ENCODE data around the gene ZNG1F. TPM values are rescaled to one million over a fixed set of nuclear protein-coding genes. Genes with fewer than 3 reads are reported as not detected.
"Not testable (repeated sequence)": the region's sequence is repeated elsewhere in the genome, so short reads cannot be mapped to it uniquely, and the experiment has no call there.

Gene ZNG1F
- total RNA-seq, 4 donors from 2014 or later = 8.1 to 20.8 (median 12.4) TPM

DNA sequence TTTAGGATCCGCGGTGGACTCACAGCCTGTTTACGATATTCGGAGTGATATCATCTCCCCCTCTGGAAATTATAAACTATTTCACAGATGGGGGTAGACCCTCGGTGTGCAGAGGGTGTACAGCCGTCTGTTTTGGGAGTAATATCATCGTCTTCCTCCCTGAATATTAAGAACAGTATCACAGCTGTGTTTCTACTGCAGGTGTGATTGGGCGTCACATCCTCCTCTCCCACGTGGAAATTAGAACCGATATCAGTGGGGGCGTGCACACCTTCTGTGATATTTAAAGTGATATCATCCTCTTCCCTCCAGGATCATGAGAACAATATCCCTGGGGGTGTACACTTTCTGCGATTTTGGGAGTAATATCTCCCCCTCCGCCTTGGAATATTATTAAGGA lies 79.9 kb downstream of the ZNG1F start:
- not testable (repeated sequence) for H3K9me3 ChIP-seq; H3K36me3 ChIP-seq; H3K4me3 ChIP-seq; DNase-seq (ENCODE audit: low spot score in 2 of 2); H3K4me1 ChIP-seq; H3K27ac ChIP-seq
- 27% methylated on average over 5 of the region's 13 CpGs for WGBS
- H3K27me3 ChIP-seq = peaks cover 28% of the 10 kb centered on the region

DNA sequence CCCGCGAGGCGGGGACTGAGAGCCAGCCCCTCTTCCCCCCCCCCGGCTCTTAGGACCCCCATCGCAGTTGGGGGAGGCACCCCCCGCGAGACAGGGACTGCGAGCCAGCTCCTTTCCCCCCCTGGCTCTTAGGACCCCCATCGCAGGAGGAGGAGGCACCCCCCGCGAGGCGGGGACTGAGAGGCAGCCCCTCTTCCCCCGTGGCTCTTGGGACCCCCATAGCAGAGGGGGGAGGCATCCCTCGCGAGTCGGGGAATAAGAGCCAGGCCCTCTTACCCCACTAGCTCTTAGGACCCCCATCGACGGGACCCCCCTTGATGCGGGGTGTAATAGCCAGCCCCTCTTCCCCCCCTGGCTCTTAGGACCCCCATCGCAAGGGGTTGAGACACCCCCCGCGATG lies 80.3 kb downstream of the ZNG1F start:
- no CpG with 5 or more reads among the region's 22 CpGs for WGBS
- not testable (repeated sequence) for H3K4me3 ChIP-seq; H3K27ac ChIP-seq; DNase-seq (ENCODE audit: low spot score in 2 of 2); H3K9me3 ChIP-seq; H3K36me3 ChIP-seq; H3K4me1 ChIP-seq
- peaks cover 28% of the 10 kb centered on the region for H3K27me3 ChIP-seq

DNA sequence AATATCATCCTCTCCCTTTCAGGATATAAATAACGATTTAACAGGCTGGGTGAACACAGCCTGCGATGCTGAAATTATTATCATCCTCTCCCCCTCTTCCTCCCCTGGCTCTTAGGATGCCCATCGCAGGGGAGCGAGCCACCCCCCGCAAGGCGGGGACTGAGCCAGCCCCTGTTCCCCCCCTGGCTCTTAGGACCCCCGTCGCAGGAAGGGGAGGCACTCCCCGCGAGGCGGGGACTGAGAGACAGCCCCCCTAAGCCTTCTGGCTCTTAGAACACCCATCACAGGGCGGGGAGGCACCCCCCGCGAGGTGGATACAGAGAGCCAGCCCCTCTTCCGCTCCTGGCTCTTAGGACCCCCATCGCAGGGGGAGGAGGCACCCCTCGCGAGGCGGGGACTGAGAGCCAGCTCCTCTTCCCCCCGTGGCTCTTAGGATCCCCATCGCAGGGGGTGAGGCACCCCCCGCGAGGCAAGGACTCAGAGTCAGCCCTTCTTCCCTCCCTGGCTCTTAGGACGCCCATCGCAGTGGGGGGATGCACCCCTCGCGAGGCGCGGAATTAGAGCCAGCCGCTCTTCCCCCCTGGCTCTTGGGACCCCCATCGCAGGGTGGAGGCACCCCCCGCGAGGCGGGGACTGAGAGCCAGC lies 82.5 kb downstream of the ZNG1F start:
- H3K4me3 ChIP-seq; H3K36me3 ChIP-seq; DNase-seq (ENCODE audit: low spot score in 2 of 2); H3K9me3 ChIP-seq; H3K27ac ChIP-seq; H3K4me1 ChIP-seq: not testable (repeated sequence)
- 75% methylated on average over 6 of the region's 34 CpGs for WGBS
- H3K27me3 ChIP-seq = peaks cover 28% of the 10 kb centered on the region

DNA sequence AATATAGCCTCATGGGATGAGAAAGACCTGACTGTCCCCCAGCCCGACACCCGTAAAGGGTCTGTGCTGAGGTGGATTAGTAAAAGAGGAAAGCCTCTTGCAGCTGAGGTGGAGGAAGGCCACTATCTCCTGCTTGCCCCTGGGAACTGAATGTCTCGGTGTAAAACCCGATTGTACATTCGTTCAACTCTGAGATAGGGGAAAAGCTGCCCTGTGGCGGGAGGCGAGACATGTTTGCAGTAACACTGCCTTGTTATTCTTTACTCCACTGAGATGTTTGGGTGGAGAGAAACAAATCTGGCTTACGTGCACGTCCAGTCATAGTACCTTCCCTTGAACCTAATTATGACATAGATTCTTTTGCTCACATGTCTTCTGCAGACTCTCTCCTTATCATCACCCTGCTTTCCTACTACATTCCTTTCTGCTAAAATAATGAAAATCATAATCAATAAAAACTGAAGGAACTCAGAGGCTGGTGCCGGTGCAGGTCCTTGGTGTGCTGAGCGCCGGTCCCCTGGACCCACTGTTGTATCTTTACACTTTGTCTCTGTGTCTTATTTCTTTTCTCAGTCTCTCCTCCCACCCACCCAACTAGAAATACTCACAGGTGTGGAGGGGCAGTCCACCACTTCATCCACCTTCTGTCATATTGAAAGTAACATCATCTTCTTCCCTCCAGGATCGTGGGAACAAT lies 83.4 kb downstream of the ZNG1F start:
- not testable (repeated sequence) for DNase-seq (ENCODE audit: low spot score in 2 of 2); H3K4me3 ChIP-seq; H3K9me3 ChIP-seq; H3K4me1 ChIP-seq; H3K36me3 ChIP-seq; H3K27ac ChIP-seq
- WGBS = 57% methylated on average over 9 of the region's 13 CpGs
- H3K27me3 ChIP-seq = peaks cover 21% of the 10 kb centered on the region

DNA sequence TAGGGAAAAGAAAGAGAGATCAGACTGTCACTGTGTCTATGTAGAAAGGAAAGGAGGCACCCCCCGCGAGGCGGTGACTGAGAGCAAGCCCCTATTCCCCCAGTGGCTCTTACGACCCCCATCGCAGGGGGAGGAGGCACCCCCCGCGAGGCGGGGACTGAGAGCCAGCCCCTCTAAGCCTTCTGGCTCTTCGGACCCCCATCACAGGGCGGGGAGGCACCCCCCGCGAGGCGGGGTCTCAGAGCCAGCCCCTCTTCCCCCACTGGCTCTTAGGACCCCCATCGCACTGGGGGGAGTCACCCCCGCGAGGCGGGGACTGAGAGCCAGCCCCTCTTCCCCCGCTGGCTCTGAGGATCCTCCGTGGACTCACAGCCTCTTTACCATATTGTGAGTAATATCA lies 84.6 kb downstream of the ZNG1F start:
- WGBS = 29% methylated on average over 6 of the region's 19 CpGs
- not testable (repeated sequence) for H3K9me3 ChIP-seq; H3K27ac ChIP-seq; DNase-seq (ENCODE audit: low spot score in 2 of 2); H3K36me3 ChIP-seq; H3K4me1 ChIP-seq; H3K4me3 ChIP-seq
- peaks cover 21% of the 10 kb centered on the region for H3K27me3 ChIP-seq

DNA sequence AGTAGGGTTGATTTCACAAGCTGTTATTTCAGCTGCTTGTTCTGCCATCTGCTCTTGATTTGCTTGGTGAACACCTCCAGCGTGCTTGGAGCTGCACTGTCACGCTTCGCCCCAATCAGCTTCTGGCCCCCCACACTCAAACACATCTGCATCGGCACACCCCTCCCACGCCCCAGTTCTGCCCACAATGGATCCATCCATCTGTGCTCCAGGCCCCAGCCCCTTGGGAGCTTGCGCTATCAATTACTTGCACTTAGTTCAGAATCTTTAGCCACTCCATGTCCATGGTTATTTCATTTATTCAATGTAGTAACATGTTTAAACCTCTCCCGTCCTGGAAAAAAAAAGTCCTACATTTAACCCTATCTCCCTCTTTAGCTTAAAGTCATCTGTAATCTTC lies 88.6 kb downstream of the ZNG1F start:
- not testable (repeated sequence) for H3K4me3 ChIP-seq; H3K27ac ChIP-seq; H3K9me3 ChIP-seq; H3K36me3 ChIP-seq; H3K27me3 ChIP-seq; H3K4me1 ChIP-seq; DNase-seq (ENCODE audit: low spot score in 2 of 2)
- 58% methylated on average over 7 of the region's 7 CpGs for WGBS

DNA sequence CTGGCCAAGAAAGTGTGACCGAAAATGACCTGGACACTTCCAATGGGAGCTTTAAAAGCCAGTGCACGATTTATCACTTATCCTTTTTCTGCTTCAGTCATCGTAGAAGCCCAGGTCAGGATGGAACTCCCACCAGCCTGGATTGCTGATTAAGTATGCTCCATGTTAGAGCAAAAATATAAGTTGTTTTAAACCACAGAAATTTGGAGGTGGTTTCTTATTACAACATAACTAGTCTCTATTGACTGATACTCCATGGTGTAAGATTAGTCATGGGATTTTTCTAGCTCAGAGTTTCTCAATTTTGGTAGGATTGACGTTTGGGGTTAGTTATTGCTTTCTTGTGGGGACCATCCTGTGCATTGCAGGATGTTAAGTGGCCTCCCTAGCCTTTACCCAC lies 90.4 kb downstream of the ZNG1F start:
- 75% methylated on average over 4 of the region's 4 CpGs for WGBS
- not testable (repeated sequence) for H3K27me3 ChIP-seq; H3K27ac ChIP-seq; H3K4me3 ChIP-seq; H3K9me3 ChIP-seq; H3K4me1 ChIP-seq; H3K36me3 ChIP-seq; DNase-seq (ENCODE audit: low spot score in 2 of 2)

DNA sequence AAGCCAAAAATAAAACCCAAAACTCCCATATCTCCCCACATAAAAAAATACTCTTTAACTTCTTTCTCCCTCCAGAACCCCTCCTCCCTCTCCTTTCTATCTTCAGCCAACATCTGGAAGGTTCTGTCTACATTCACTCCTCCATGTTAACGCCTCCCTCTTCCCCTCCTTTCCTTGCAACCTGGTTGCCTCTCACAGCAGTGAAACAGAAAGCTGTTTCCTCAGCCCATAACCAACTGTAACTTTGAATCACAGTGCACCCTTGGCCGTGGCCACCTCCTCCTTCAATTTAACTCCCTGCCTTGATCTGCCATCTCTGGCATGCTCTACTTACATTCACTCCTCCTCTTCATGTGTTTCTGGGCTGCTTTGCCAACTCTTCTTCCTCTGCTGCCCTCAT lies 94.1 kb downstream of the ZNG1F start:
- H3K27me3 ChIP-seq; H3K4me3 ChIP-seq; H3K27ac ChIP-seq; H3K36me3 ChIP-seq; DNase-seq (ENCODE audit: low spot score in 2 of 2); H3K9me3 ChIP-seq; H3K4me1 ChIP-seq: not testable (repeated sequence)
- 29% methylated on average over 2 of the region's 2 CpGs for WGBS

DNA sequence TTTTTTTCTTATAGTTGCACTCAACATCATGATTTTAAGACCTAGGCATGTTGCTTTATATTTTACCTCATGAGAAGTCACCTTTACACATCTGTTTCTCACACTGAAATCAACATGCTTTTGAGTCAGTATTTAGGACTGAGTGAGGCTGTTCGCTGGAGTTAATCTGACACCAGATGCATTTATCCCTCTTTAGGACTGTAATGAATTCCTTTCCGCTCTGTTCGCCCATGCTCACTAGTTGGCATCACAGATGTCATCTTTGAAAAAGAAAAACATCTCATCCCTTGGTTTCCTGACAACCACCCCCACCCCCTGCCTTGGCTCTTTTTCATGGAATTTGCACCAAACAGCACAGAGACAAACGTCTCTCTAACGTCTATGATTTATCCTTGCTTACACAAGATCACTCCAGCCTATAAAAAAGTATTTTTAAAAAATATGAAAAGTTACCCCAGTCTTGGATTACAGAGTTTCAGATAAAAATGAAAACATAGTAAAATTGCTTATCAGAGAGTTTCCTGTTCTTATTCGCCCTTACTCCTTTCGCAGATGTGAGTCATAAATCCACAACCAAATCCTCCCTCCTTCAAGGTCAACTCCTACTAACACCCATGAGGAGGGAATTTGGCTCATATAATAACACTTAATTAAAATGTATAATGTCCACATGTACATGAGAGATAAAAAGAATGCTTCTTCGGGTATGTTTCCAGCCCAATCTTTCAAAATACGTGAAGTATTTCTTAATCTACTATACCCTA lies 94.9 kb downstream of the ZNG1F start:
- H3K27me3 ChIP-seq; H3K27ac ChIP-seq; H3K4me3 ChIP-seq; H3K36me3 ChIP-seq; DNase-seq (ENCODE audit: low spot score in 2 of 2); H3K9me3 ChIP-seq; H3K4me1 ChIP-seq: not testable (repeated sequence)
- WGBS = 53% methylated on average over 3 of the region's 9 CpGs

DNA sequence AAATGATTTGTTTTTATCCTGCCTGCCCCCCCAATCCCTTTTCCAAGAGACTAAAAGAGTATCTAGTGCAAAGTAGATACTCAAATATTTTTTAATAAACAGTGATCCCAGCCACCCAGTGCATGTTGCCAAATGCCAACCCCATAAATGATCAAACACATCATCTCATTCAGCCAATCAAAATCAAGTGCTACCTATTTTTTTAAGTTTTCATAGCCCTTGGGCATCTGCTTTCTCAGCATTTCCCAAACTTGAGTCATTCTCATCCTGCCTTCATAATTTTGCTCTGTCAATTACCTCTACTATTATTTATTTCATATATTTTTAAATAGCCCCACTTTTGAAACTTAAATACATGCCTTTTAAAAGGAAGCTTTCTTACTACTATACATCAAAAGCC lies 98.2 kb downstream of the ZNG1F start:
- not testable (repeated sequence) for H3K4me3 ChIP-seq; H3K27ac ChIP-seq; H3K36me3 ChIP-seq; DNase-seq (ENCODE audit: low spot score in 2 of 2); H3K27me3 ChIP-seq; H3K4me1 ChIP-seq; H3K9me3 ChIP-seq

DNA sequence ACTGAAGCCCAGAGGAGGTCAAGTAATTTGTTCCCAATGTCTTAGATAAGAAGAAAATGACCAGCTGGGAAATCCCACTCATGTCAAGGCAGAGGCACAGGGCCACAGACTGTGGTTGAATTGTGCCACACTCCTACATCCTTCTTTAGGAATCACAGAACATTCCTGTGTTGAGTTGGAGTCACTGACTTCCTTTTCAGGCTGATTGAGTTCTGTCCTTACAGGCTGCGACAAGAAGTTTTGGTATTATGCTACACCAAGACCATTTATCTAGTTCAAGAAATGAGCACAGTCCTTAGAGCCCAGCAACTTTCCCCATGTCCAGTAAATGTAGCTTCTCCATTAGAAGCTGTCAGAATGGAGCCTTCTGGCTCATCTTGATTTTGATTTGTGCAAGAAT lies 98.7 kb downstream of the ZNG1F start:
- H3K27me3 ChIP-seq; H3K36me3 ChIP-seq; H3K4me1 ChIP-seq; DNase-seq (ENCODE audit: low spot score in 2 of 2); H3K4me3 ChIP-seq; H3K27ac ChIP-seq; H3K9me3 ChIP-seq: not testable (repeated sequence)
- 71% methylated on average over 1 of the region's 1 CpG for whole genome bisulfite sequencing

Measured in suprapubic skin (tissue), 4 donors.